OCI-M1 (cell line): ENCODE results near the gene OTUB1.
A peak's percentile ranks its signal among the peaks of the same experiment; 100 is the strongest.

Source experiments
- DNase-seq: peaks from one replicate; lab custom pipeline; 2025; lab: John Stamatoyannopoulos, UW

The OTUB1 gene

GRCh38 chr11:63978551-63979239 is 7.5 kb upstream of the OTUB1 start:
- DNase-seq: no peak

- no peak for DNase-seq
Measured at GRCh38 chr11:63979426-63979825, 6.8 kb upstream of the OTUB1 start.

GRCh38 chr11:63985812-63986155 is 454 bp upstream of the OTUB1 start:
- peak; percentile 59 for DNase-seq

- no peak for DNase-seq
Measured at GRCh38 chr11:63986932-63987513, 785 bp downstream of the OTUB1 start.

- no peak for DNase-seq
Measured at GRCh38 chr11:63991558-63991957, 5.3 kb downstream of the OTUB1 start.

GRCh38 chr11:63993100-63993499 is 6.9 kb downstream of the OTUB1 start:
- DNase-seq: no peak

GRCh38 chr11:63993993-63994392 is 7.8 kb downstream of the OTUB1 start:
- DNase-seq: no peak

GRCh38 chr11:63996512-63996911 is 10.3 kb downstream of the OTUB1 start:
- DNase-seq: no peak

GRCh38 chr11:63997104-63997700 is 11.0 kb downstream of the OTUB1 start:
- DNase-seq: no peak

GRCh38 chr11:63997801-63998337 is 11.6 kb downstream of the OTUB1 start:
- no peak for DNase-seq

- DNase-seq: no peak
Measured at GRCh38 chr11:63998558-63999348, 12.5 kb downstream of the OTUB1 start.

- no peak for DNase-seq
Measured at GRCh38 chr11:63999349-64000025, 13.2 kb downstream of the OTUB1 start.

- no peak for DNase-seq
Measured at GRCh38 chr11:64000026-64000739, 13.9 kb downstream of the OTUB1 start.

GRCh38 chr11:64000740-64001483 is 14.7 kb downstream of the OTUB1 start:
- no peak for DNase-seq

GRCh38 chr11:64001484-64002420 is 15.5 kb downstream of the OTUB1 start:
- no peak for DNase-seq

GRCh38 chr11:64003807-64004589 is 17.8 kb downstream of the OTUB1 start:
- no peak for DNase-seq

GRCh38 chr11:64004590-64004984 is 18.3 kb downstream of the OTUB1 start:
- no peak for DNase-seq

- DNase-seq: no peak
Measured at GRCh38 chr11:64005691-64006090, 19.5 kb downstream of the OTUB1 start.

GRCh38 chr11:64006398-64006797 is 20.2 kb downstream of the OTUB1 start:
- DNase-seq: no peak
